HG02588 (cell line): Measurements from ENCODE around the gene SUN5.
"Not testable (repeated sequence)": the region's sequence is repeated elsewhere in the genome, so short reads cannot be mapped to it uniquely, and the experiment has no call there.

ENCODE experiments used
- ATAC-seq: cut with Tn5 transposase; IDR thresholded peaks from one replicate; pipeline ENCODE4 v1.9.1; 2021; ENCODE audit warnings: mild to moderate bottlenecking, moderate library complexity; ENCODE audit not compliant: unreplicated experiment

The SUN5 gene

DNA sequence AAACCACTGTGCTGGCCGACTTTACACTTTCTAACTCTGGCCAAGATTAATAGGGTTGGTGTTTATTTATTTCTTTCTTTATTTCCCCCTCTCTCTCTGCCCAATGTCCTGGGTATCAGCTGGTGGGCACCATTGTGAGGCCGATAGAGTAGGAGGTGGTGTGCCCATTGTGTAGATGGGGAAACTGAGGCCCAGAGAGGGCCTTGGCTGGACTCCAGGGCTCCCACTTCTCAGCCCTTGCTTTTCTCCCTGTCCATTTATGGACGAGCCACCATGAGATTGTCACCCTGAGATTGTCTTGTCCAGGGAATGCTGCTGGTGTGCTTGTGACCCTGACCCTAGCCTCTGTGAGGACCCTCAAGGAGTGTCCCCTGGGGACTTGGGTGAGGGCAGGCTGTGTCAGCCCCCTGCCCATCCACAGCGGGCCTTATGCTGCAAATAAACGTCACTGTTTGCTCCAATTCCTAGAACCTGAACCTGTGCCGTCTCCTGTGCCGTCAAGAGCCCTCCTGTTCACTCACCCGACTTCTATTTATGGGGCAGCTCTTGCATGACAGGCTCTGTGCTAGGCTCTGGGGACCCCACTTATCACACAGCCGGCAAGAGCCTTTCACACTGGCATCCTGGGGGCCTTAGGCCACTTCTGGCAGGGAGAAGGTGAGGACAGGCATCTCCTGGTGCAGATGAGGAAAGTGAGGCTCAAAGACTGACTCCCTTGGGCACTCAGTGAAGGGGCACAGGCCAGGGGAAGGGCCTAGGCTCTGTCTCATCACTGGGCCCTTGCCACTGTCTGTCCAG lies 24.8 kb downstream of the SUN5 start:
- ATAC-seq: no peak

DNA sequence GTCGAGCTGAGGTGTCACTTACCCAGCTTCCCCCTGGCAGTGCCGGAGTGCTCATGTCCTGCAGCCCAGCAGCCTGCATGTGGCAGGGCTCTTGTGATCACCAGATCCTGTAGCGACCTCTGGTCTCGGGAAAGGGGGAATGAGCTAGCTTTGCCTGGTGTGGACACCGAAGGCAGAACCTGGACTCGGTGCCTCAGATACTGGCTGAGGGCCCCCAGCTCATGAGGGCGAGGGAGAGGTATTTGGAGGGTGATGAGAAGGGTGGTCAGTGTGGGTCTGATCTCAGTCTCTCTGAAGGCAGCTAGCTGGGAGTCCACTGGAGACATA lies 26.3 kb downstream of the SUN5 start:
- ATAC-seq: no peak

DNA sequence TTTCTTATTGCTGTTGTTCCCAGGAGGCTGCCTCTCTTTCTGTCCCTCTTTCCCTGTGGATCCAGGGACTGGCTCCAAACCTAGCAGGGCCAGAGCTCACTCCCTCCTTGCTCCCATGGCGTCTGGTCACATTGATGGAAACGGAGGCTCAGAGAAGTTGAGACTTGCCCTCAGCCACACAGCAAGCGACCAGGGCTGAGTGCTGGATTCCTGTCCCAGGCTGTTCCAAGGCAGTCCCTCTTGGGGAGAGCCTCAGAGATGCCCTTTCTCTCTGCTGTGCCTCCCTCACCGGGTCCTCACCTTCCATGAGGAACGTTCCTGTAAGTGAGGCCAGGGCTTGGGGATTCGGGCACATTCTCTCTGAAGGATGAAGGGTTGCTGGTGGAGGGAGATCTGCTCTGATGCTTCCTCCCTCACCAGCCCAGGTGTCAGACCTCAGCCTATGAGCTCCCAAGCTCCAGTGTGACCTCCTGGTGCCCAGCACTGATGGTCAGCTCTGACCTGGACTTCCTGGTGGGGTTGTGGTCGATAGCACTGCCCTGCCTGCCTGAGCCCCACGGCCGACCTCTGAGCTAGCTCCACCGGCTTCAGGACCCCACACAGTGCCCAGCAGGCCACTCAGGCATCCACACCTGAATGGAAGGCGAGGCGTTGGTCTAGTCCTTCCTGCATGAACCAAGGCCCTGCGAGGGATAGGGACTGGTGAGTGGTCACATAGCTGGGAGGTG lies 26.8 kb downstream of the SUN5 start:
- ATAC-seq: no peak

DNA sequence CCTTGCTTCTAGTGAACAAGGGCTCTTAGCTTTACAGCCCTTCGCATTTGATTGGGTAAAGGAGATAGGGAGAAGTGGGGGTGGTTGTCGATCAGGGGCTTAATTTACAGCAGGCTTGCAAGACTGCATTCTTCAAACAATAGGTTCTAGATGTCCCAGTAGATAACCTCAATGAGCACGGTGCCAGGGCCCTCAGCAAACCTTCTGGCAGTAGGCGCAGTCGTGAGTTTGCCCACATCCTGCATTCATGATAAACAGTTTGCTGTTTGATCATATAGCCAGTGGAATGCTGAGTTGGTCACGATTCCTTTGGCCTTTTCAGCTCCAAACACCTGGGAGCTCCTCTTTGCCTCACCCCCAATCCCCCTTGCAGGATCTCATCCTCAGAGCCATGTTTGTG lies 27.5 kb downstream of the SUN5 start:
- no peak for ATAC-seq

DNA sequence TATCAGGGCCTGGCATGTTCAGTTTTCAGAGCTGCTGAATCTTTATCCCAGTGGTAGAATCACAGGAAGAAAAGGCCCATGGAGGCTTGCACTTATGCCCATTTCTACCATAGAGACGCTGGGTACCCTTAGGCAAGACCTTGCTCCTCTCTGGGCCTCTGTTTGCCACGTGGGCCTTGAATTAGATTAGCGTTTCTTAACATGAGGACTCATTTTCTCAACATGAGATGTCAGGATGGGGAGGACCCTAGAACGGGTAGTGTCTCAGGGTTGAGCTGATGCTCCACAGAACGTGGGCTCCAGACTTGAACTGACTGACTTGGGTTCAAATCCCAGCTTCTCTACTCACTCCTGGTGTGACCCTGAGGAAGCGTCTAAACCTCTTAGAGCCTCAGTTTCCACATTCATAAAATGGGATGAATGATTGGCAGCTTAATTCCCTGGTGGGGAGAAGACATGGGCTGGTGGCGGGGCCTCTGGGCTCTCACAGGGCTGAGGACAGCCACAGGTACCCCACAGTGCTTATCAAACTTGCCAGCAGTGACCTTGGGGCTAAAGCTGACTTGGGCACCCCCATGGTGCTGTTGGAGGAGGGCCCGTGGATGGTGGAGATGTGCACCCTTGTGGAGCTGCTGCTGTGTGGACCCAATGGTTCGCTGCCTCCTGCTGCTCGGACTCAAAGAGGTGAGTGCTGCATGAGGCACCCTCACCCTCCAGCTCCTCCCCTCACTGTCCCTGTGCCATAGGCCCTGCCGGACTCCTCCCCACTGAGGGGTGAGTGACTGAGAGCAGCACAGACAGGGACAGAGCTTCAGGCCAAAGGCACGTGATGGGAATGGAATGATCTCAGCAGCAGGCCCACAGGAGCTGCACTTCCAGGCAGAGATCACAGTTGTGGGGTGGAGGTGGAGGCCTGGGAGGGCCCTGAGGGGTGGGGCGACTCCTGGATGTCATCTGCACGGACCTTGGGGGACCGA lies 28.2 kb downstream of the SUN5 start:
- no peak for ATAC-seq

DNA sequence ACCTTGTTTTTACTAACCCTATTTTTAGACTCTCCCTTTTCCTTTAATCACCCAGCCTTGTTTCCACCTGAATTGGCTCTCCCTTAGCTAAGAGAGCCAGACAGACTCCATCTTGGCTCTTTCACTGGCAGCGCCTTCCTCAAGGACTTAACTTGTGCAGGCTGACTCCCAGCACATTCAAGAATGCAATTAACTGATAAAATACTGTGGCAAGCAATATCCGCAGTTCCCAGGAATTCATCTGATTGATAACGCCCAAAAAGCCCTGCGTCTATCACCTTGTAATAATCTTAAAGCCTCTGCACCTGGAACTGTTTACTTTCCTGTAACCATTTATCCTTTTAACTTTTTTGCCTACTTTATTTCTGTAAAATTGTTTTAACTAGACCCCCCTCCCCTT lies 29.1 kb downstream of the SUN5 start:
- ATAC-seq: not testable (repeated sequence)

DNA sequence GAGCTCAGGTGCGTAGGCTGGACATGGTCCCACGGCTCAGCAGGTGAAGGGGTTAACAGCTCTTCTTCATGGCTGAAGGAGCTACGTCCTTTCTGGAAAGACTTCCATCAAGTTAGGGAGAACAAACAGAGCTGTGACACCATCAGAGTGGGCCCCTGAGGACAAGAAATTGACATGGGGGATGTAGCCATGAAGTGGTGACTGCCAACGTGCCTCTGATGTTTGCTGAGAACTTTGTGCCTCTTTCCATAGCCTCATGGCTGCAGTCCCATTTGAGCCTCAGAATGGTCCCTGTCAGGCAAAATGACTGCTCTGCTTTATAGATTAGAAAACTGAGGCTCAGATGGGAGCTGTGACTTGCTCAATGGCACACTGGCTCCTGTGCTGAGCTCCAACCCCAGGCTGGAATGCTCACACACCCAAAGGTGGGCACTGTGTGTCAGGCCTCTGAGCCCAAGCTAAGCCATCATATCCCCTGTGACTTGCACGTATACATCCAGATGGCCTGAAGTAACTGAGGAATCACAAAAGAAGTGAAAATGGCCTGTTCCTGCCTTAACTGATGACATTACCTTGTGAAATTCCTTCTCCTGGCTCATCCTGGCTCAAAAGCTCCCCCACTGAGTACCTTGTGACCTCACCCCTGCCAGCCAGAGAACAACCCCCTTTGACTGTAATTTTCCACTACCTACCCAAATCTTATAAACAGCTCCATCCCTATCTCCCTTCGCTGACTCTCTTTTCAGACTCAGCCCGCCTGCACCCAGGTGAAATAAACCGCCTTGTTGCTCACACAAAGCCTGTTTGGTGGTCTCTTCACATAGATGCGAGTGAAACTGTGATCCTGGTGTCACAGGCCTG lies 29.8 kb downstream of the SUN5 start:
- ATAC-seq: not testable (repeated sequence)

DNA sequence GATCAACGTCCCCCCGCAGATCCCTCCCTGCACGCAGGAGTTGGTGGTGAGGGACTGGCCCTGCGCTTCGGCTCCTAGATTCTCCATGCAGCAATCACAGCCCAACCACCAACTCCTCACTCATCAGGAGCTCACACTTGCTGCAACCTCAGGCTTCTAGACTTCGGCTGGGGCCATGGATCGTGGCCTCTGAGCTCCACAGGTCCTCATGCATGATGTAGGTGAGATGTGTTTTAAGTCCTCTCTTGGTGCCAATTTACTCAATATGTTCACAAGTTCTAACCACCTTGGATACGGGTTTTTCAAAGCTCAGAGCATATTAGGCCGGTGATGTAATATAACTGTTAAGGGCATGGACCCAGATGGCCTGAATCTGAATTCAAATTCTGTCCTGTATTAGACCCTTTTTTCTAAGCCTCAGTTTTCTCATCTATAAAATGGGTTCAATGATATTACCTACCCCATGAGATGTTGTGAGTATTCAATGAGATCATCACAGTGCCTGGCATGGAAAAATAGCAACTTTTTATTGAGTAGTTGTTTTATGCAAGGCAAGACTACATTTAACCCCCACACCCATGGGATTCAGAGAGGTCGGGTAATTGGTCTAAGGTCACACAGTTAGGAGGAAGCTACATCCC lies 31.0 kb downstream of the SUN5 start:
- ATAC-seq: no peak

DNA sequence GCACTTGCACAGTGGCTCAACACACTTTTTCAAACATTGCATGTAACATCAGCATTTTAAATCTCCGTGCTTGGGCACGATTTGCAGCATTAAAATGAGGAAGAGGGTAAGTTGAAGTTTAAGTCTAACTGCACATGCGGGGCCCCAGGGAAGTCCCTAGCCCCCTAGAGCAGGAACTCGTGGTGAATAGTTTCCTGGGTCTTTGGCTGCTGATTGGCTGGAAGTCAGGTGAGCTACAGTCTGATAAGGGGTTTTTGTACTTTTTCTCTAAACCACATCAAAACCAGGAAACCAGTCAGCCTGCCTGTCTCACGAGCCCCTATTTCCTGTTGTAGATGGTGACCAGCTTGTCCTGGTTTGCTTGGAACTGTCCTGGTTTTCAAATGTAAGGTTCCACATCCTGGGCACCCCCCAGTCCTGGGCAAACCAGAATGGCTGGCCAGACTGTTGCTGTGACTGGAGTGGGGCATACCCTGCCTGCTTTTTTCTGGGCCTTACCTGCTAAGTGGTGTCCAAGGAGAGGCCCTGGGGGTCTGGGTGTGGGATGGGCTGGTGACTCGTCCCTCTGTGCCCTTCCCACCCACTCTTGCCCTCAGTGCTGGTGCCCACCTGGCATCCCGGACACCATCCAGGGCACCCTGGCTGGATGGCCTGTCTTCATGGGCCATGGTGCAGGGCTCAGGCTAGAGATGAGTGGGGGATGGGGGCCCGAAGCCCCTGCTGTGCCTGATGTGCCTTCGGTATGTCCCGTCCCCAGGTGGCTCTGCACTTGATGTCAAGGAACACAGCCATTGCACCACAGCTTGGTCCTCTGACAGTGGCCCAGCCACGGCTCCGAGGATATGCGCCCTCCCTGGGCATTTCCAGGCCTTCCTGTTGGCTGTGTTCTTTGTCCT lies 31.8 kb downstream of the SUN5 start:
- ATAC-seq: peak; percentile 80

DNA sequence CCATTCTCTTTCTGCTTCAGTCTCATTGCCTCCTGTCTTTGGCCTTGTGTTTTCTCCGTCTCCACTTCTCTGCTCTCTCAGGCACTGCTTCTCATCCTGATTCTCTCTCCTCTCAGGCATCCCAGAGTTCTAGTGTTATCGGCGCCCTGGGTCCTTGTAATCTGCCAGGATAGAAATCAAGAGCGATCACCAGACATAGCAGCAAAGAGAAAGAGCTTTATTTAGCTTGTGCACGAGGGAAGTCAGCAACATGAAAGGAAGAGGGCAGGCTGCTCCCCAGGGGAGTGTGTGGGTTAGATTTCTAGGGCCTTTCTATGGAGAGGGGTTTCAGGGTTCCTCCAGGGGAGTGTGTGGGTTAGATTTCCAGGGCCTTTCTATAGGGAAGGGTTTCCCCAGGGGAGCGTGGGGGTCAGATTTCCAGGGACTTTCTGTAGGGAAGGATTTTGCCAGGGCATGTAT lies 32.5 kb downstream of the SUN5 start:
- ATAC-seq: peak; percentile 11

DNA sequence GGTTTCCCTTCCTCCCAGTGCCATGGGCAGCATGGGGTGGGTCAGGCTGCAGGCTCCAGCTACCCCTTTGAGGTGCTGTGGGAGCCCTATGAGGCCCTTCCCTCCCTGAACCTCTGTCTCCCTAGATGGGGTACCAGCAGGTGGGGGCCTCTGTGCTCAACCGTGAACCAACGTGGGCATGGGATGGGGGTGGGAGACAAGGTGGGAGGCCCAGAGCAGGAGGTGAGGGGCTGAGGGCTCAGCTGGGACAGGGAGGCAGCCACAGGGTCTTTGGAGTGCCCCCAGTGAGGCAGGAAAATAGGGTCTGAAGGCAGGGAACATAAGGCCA lies 33.3 kb downstream of the SUN5 start:
- ATAC-seq: no peak

DNA sequence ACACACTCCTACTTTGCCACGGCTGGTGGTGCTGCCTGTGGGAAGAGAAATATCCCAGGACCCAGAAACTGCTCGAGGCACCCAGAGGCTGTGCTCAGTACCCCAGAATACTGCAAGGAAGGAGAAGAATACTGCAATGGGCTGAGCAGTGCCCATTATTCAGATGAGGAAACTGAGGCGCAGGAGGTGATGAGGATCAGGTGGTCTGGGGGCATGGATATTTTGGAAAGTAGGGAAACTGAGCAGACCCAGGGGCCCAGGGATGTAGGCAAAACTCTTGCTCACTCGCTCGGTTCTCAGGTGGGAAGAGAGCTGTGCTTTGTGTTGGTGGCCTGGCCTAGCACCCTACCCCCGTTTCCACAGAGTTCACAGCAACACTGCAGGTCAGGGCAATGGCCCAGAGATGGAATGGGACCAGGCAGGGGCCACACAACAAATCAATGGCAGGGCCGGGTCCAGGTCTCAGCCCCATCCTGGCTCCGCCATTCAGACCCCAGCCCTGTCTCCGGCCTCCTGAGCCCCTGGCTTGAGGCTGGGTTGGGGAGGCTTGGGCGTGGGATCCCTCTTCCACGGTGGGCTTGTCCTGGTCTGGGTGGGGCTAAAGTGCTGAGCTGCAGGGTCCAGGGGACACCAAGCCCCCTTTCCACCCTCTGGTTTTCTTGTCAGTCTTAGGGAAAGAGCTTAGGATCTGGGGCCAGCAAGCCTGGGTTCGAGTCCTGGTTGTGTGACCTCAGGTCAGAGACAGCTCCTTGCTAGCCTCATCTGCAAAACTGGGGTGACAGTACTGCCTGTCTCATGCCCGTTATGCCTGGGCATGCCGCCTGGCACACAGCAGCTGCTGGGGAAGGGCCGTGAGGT lies 33.9 kb downstream of the SUN5 start:
- no peak for ATAC-seq

DNA sequence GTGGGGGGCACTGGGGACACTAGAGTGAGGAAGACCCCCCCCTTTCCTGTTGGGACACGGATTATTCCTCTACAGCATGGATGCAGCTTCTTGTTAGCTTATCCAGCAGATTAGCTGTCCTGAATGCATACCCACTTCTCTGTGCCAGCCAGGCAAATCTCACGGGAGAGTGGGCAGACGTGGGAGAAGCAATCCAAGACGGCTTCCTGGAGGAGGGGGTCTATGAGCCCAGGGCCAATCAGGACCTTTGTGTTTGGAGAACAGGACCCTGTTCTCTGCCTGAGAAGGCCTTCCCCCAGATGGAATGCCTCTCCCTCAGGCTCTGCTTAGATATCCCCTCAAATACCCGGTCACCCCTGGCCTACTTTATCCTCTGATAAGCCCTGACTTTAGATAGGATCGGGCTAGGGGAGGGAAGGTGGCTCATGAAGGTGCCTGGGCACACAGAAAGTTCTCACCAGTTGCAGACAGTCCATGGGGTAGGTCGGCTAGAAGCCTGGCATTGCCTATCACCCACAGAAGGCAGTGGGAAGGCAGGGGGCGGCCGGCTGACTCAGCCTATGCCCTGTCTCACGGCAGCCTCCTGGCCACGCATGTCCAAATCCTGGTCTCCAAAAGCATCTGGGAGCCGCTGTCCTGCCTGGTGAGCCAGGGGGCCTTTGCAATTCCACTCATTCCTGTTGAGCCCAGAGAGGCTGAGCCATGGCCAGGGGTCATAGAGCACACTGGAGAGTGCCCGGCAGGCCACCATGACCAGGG lies 34.7 kb downstream of the SUN5 start:
- no peak for ATAC-seq

DNA sequence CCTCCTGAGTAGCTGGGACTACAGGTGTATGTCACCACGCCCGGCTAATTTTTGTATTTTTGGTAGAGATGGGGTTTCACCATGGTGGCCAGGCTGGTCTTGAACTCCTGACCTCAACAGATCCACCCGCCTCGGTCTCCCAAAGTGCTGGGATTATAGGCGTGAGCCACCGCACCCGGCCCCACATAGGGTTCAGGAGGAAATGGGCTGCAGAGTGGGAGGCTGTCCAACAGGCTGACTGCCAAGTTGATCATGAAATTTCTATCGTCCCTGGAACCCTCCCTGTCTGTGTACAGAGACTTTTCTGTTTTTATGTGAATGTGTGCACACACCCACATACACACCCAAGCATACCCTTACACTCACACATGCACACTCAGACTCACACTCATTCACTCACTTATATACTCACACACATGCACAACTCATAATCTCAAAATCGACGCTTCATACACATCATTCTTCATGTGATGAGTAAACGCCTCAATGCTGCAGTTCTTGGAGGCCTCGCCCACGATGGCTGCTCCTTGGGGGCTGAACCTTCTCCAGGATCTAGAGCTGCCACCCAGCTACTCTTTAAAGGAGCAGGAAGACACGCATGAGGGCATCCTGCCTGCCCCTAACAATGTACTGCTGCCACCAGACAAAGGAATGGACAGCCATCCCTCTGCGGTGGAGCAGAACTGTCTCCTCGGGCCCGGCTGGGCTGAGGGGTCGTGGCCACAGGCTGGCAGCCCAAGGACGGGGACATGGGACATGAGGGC lies 35.6 kb downstream of the SUN5 start:
- ATAC-seq: no peak

DNA sequence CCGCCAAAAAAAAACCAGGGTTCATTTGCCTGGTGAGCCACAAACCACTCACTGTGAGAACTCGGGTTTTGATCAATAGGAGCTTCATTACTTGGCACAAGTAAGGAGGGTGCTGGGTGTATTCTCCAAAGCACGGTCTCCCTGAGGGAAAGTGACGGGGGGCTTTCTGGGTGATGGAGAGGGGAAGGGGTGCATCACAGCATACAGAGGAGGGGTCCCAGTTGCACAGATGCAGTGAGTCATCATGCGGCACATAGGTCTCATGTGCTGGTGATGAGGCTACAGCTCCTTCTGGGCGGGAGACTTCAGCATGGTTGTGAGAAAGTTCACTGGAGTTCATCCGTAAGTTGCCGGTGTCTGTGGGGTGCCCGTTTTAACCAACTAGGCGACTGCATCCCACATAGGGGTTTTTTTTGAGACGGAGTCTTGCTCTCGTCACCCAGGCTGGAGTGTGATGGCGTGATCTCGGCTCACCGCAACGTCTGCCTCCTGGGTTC lies 36.2 kb downstream of the SUN5 start:
- ATAC-seq: no peak
